ENCODE measurements around the gene SLC18B1. TPM values are rescaled to one million over a fixed set of nuclear protein-coding genes. Genes with fewer than 3 reads are reported as not detected.

The SLC18B1 gene
- total and polyA plus RNA-seq, 4 donors, result 5.6 to 20.9 (median 10.4) TPM

- Histone ChIP-seq H3K27me3 (ENCODE audit: control insufficient read depth in 3 of 3, insufficient read depth in 3 of 3, low read length in 2 of 3) (peaks cover 0 to 4% (median 0%) of the 10 kb centered on the region in 3 donors), H3K27ac (ENCODE audit: low read depth in 1 of 2, low read length in 1 of 2) (no peak overlapping the region), H3K4me3 (no peak overlapping the region), H3K36me3 (ENCODE audit: control insufficient read depth in 4 of 4, insufficient read depth in 4 of 4, low read length in 4 of 4) (no peaks in the 10 kb centered on the region), H3K4me1 (ENCODE audit: control insufficient read depth in 5 of 5, insufficient read depth in 5 of 5, low read length in 5 of 5) (no peaks in the 10 kb centered on the region), H3K9me3 (ENCODE audit: control insufficient read depth in 4 of 4, insufficient read depth in 3 of 4, low read length in 3 of 4) (no peaks in the 10 kb centered on the region), H3K9ac (ENCODE audit: insufficient read depth in 1 of 2, low read length in 2 of 2) (no peak overlapping the region)
- 97 to 98% methylated on average over 1 of the region's 1 CpG for WGBS, 2 donors
- DNase-seq (no peak), ATAC-seq (ENCODE audit: insufficient read depth, low FRiP score) (no peak)
- no peak for TF ChIP-seq CTCF (IDR thresholded peaks at IDR 0.05; ENCODE audit: control extremely low read depth, extremely low read depth)
Observed at GRCh38 chr6:132804251-132804650, 5.8 kb upstream of the SLC18B1 start.

GRCh38 chr6:132800656-132801055 lies 2.2 kb upstream of the SLC18B1 start:
- 94 to 100% methylated on average over 1 of the region's 1 CpG for WGBS, 2 donors
- peaks cover 0 to 2% (median under 1%) of the 10 kb centered on the region in 4 donors for H3K36me3 ChIP-seq (ENCODE audit: control insufficient read depth in 4 of 4, insufficient read depth in 4 of 4, low read length in 4 of 4)
- no peak for TF ChIP-seq CTCF (IDR thresholded peaks at IDR 0.05; ENCODE audit: control extremely low read depth, extremely low read depth)
- no peak overlapping the region for H3K9ac ChIP-seq (ENCODE audit: insufficient read depth in 1 of 2, low read length in 2 of 2)
- DNase-seq (no peak), ATAC-seq (ENCODE audit: insufficient read depth, low FRiP score) (no peak)
- peaks cover 0 to 6% (median 0%) of the 10 kb centered on the region in 5 donors for H3K4me1 ChIP-seq (ENCODE audit: control insufficient read depth in 5 of 5, insufficient read depth in 5 of 5, low read length in 5 of 5)
- H3K27ac ChIP-seq (ENCODE audit: low read depth in 1 of 2, low read length in 1 of 2), result no peak overlapping the region
- no peaks in the 10 kb centered on the region for H3K9me3 ChIP-seq (ENCODE audit: control insufficient read depth in 4 of 4, insufficient read depth in 3 of 4, low read length in 3 of 4)
- H3K27me3 ChIP-seq (ENCODE audit: control insufficient read depth in 3 of 3, insufficient read depth in 3 of 3, low read length in 2 of 3), result no peaks in the 10 kb centered on the region
- H3K4me3 ChIP-seq, result no peak overlapping the region

GRCh38 chr6:132798869-132799538 lies 567 bp upstream of the SLC18B1 start:
- peak in 2 of 3 donors; percentile 73 to 82 for DNase-seq
- peaks cover 0 to 7% (median 2%) of the 10 kb centered on the region in 4 donors for H3K36me3 ChIP-seq (ENCODE audit: control insufficient read depth in 4 of 4, insufficient read depth in 4 of 4, low read length in 4 of 4)
- H3K4me1 ChIP-seq (ENCODE audit: control insufficient read depth in 5 of 5, insufficient read depth in 5 of 5, low read length in 5 of 5), result peaks cover 0 to 6% (median 0%) of the 10 kb centered on the region in 5 donors
- no peak overlapping the region for H3K4me3 ChIP-seq
- H3K27me3 ChIP-seq (ENCODE audit: control insufficient read depth in 3 of 3, insufficient read depth in 3 of 3, low read length in 2 of 3), result no peaks in the 10 kb centered on the region
- WGBS, 2 donors, result 15 to 18% methylated on average over 15 of the region's 15 CpGs
- H3K27ac ChIP-seq (ENCODE audit: low read depth in 1 of 2, low read length in 1 of 2), result no peak overlapping the region
- H3K9ac ChIP-seq (ENCODE audit: insufficient read depth in 1 of 2, low read length in 2 of 2), result peak overlapping the region; percentile 33 to 83
- TF ChIP-seq CTCF (IDR thresholded peaks at IDR 0.05; ENCODE audit: control extremely low read depth, extremely low read depth), result peak; percentile 59
- ATAC-seq (ENCODE audit: insufficient read depth, low FRiP score), result peak; percentile 81
- H3K9me3 ChIP-seq (ENCODE audit: control insufficient read depth in 4 of 4, insufficient read depth in 3 of 4, low read length in 3 of 4), result no peaks in the 10 kb centered on the region

Data from lung (tissue), 12 donors.